Hepatocyte (in vitro differentiated cells): ENCODE data around the gene DPYD. TPM values are rescaled to one million over a fixed set of nuclear protein-coding genes. Genes with fewer than 3 reads are reported as not detected.

ENCODE experiments used
- DNase-seq: peaks from one replicate; pipeline ENCODE4 v3.0.0-alpha.2; 2016; ENCODE audit warnings: low spot score
- H2AFZ ChIP-seq: fragments of 200-600 bp; sonication (generic); 2 replicates; pipeline ENCODE4 v1.6.0; 2016; ENCODE audit warnings: antibody characterized with exemption, mild to moderate bottlenecking
- H3K27ac ChIP-seq: fragments of 200-600 bp; sonication (generic); 2 replicates; pipeline ENCODE4 v1.5.1; 2016; ENCODE audit warnings: mild to moderate bottlenecking
- H3K27me3 ChIP-seq: fragments of 200-600 bp; sonication (generic); 2 replicates; pipeline ENCODE4 v1.6.1; 2016
- H3K36me3 ChIP-seq: fragments of 200-600 bp; sonication (generic); replicated peaks from 2 replicates; pipeline ENCODE4 v1.5.1; 2016; ENCODE audit warnings: low read depth; ENCODE audit not compliant: insufficient read depth
- H3K4me1 ChIP-seq: fragments of 200-600 bp; sonication (generic); 2 replicates; pipeline ENCODE4 v1.5.1; 2016; ENCODE audit warnings: mild to moderate bottlenecking, moderate library complexity; ENCODE audit not compliant: insufficient read depth
- H3K4me2 ChIP-seq: fragments of 200-600 bp; sonication (generic); 2 replicates; pipeline ENCODE4 v1.6.0; 2016
- H3K4me3 ChIP-seq: fragments of 200-600 bp; sonication (generic); 2 replicates; pipeline ENCODE4 v1.5.1; 2016; ENCODE audit warnings: mild to moderate bottlenecking
- H3K79me2 ChIP-seq: fragments of 200-600 bp; sonication (generic); 2 replicates; pipeline ENCODE4 v1.6.0; 2017; ENCODE audit warnings: mild to moderate bottlenecking
- H3K9me2 ChIP-seq: fragments of 200-600 bp; sonication (generic); replicated peaks from 2 replicates; pipeline ENCODE4 v1.6.0; 2017; ENCODE audit warnings: mild to moderate bottlenecking; ENCODE audit not compliant: insufficient read depth
- H3K9me3 ChIP-seq: fragments of 200-600 bp; sonication (generic); 2 replicates; pipeline ENCODE4 v1.5.1; 2016; ENCODE audit warnings: low read depth, mild to moderate bottlenecking
- H4K20me1 ChIP-seq: fragments of 200-600 bp; sonication (generic); 2 replicates; pipeline ENCODE4 v1.6.0; 2016; ENCODE audit warnings: mild to moderate bottlenecking; ENCODE audit not compliant: insufficient read depth, poor library complexity, severe bottlenecking
- EZH2 ChIP-seq: fragments of 200-600 bp; sonication (generic); IDR thresholded peaks from 2 replicates; pipeline ENCODE4 v1.6.1; 2016; ENCODE audit warnings: antibody characterized with exemption, mild to moderate bottlenecking, borderline replicate concordance
- EZH2phosphoT487 ChIP-seq: fragments of 200-600 bp; sonication (generic); IDR thresholded peaks from one replicate; pipeline ENCODE4 v1.6.1; 2018; ENCODE audit warnings: antibody characterized with exemption, mild to moderate bottlenecking, low read depth, moderate library complexity; ENCODE audit not compliant: unreplicated experiment, severe bottlenecking
- WGBS: methylation state at CpG from one replicate; pipeline ENCODE4 v1.1.6; 2016; ENCODE audit warnings: low lambda C conversion rate; ENCODE audit errors: missing lambda C conversion rate; 5-methylcytosine and 5-hydroxymethylcytosine counted together
- polyA plus RNA-seq: library from polyadenylated mRNA; unstranded; fragments of >200 nt; fragmentation: Nextera tagmentation; extraction: Ambion mirVana; gene quantifications from 2 replicates; pipeline ENCODE4 v1.2.1, GENCODE V29; 2016
- total RNA-seq: library from RNA; depleted of rRNA; stranded (reverse); fragments of >200 nt; gene quantifications from 2 replicates; pipeline ENCODE4 v1.2.3, GENCODE V29; 2014
- TF ChIP-seq, protein P1 (sequence below): fragments of 200-600 bp; sonication (generic); IDR thresholded peaks from 2 replicates; pipeline ENCODE4 v1.5.1; 2016; ENCODE audit warnings: antibody characterized with exemption, mild to moderate bottlenecking; ENCODE audit not compliant: poor library complexity

The DPYD gene
- total and polyA plus RNA-seq, 2 experiments from 2014 or later, result 7.5 to 21.8 TPM

GRCh38 chr1:97870589-97870988 is 50.2 kb downstream of the DPYD start:
- WGBS, result 67% methylated on average over 7 of the region's 7 CpGs
- H3K4me1 ChIP-seq, result no peaks in the 10 kb centered on the region
- no peak for DNase-seq
- no peaks in the 10 kb centered on the region for H3K9me2 ChIP-seq
- H3K4me3 ChIP-seq, result no peak overlapping the region
- H3K36me3 ChIP-seq, result no peaks in the 10 kb centered on the region
- H3K27me3 ChIP-seq, result no peaks in the 10 kb centered on the region
- H3K9me3 ChIP-seq, result no peaks in the 10 kb centered on the region
- H3K4me2 ChIP-seq, result no peak overlapping the region
- no peaks in the 10 kb centered on the region for H3K79me2 ChIP-seq
- no peak overlapping the region for H3K27ac ChIP-seq
- TF ChIP-seq, protein P1, sequence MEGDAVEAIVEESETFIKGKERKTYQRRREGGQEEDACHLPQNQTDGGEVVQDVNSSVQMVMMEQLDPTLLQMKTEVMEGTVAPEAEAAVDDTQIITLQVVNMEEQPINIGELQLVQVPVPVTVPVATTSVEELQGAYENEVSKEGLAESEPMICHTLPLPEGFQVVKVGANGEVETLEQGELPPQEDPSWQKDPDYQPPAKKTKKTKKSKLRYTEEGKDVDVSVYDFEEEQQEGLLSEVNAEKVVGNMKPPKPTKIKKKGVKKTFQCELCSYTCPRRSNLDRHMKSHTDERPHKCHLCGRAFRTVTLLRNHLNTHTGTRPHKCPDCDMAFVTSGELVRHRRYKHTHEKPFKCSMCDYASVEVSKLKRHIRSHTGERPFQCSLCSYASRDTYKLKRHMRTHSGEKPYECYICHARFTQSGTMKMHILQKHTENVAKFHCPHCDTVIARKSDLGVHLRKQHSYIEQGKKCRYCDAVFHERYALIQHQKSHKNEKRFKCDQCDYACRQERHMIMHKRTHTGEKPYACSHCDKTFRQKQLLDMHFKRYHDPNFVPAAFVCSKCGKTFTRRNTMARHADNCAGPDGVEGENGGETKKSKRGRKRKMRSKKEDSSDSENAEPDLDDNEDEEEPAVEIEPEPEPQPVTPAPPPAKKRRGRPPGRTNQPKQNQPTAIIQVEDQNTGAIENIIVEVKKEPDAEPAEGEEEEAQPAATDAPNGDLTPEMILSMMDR, result no peak
- TF ChIP-seq EZH2 (no peak), EZH2phosphoT487 (no peak)
- no peak overlapping the region for H2AFZ ChIP-seq
- H4K20me1 ChIP-seq, result no peaks in the 10 kb centered on the region

DNA sequence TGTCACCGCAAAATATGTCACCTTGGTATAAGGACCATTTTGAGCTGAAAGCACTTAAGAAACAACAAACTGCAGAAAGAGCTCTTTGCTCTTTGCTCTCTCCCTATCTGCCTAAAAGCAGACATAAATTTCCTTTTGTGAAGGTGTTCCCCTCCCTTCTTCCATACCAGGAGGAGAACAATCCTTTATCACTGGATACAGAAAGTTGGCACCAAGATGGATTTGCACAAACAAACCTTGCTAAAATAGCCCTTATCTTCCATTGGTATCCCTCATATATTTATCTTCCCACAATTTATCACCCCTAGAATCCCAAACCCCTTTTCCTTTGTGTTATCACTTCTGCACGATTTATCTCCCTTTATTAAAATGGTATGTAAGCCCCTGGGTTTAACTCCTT is 51.4 kb downstream of the DPYD start:
- Histone ChIP-seq H3K4me2 (no peak overlapping the region), H3K27me3 (no peaks in the 10 kb centered on the region), H3K9me2 (no peaks in the 10 kb centered on the region), H4K20me1 (no peaks in the 10 kb centered on the region), H3K9me3 (no peaks in the 10 kb centered on the region), H3K36me3 (no peaks in the 10 kb centered on the region), H2AFZ (no peak overlapping the region), H3K79me2 (no peaks in the 10 kb centered on the region), H3K27ac (no peak overlapping the region), H3K4me3 (no peak overlapping the region), H3K4me1 (no peaks in the 10 kb centered on the region)
- WGBS, result 56% methylated on average over 2 of the region's 2 CpGs
- no peak for DNase-seq
- TF ChIP-seq, protein P1, result no peak

GRCh38 chr1:97867127-97867526 is 53.7 kb downstream of the DPYD start:
- no peaks in the 10 kb centered on the region for H3K9me3 ChIP-seq
- no peak overlapping the region for H3K27ac ChIP-seq
- no peak overlapping the region for H3K4me2 ChIP-seq
- no peaks in the 10 kb centered on the region for H3K79me2 ChIP-seq
- no peaks in the 10 kb centered on the region for H3K27me3 ChIP-seq
- DNase-seq, result no peak
- no peaks in the 10 kb centered on the region for H3K4me1 ChIP-seq
- no peak overlapping the region for H3K4me3 ChIP-seq
- H3K36me3 ChIP-seq, result no peaks in the 10 kb centered on the region
- 85% methylated on average over 4 of the region's 4 CpGs for WGBS
- TF ChIP-seq, protein P1, result no peak
- no peak overlapping the region for H2AFZ ChIP-seq
- H3K9me2 ChIP-seq, result no peaks in the 10 kb centered on the region
- no peaks in the 10 kb centered on the region for H4K20me1 ChIP-seq

GRCh38 chr1:97864615-97865014 is 56.2 kb downstream of the DPYD start:
- Histone ChIP-seq H3K4me1 (no peaks in the 10 kb centered on the region), H3K4me3 (no peak overlapping the region), H2AFZ (no peak overlapping the region), H3K9me2 (no peaks in the 10 kb centered on the region), H3K36me3 (no peaks in the 10 kb centered on the region), H3K4me2 (no peak overlapping the region), H4K20me1 (no peaks in the 10 kb centered on the region), H3K9me3 (no peaks in the 10 kb centered on the region), H3K79me2 (no peaks in the 10 kb centered on the region), H3K27me3 (no peaks in the 10 kb centered on the region), H3K27ac (no peak overlapping the region)
- no peak for DNase-seq
- TF ChIP-seq, protein P1, result no peak
- TF ChIP-seq EZH2, result no peak
- TF ChIP-seq EZH2phosphoT487, result no peak
- WGBS, result 90% methylated on average over 5 of the region's 5 CpGs
